ENCODE measurements around the gene PRKN.

GRCh38 chr6:162471842-162472241 lies 255.7 kb downstream of the PRKN start:
- TF ChIP-seq, protein P1, sequence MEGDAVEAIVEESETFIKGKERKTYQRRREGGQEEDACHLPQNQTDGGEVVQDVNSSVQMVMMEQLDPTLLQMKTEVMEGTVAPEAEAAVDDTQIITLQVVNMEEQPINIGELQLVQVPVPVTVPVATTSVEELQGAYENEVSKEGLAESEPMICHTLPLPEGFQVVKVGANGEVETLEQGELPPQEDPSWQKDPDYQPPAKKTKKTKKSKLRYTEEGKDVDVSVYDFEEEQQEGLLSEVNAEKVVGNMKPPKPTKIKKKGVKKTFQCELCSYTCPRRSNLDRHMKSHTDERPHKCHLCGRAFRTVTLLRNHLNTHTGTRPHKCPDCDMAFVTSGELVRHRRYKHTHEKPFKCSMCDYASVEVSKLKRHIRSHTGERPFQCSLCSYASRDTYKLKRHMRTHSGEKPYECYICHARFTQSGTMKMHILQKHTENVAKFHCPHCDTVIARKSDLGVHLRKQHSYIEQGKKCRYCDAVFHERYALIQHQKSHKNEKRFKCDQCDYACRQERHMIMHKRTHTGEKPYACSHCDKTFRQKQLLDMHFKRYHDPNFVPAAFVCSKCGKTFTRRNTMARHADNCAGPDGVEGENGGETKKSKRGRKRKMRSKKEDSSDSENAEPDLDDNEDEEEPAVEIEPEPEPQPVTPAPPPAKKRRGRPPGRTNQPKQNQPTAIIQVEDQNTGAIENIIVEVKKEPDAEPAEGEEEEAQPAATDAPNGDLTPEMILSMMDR (IDR thresholded peaks at IDR 0.05): no peak
- TF ChIP-seq EZH2 (IDR thresholded peaks at IDR 0.05): no peak
- TF ChIP-seq EZH2phosphoT487 (IDR thresholded peaks at IDR 0.05): no peak

Data from neural progenitor cell (in vitro differentiated cells).